ENCODE results near the gene GNMT.

DNA sequence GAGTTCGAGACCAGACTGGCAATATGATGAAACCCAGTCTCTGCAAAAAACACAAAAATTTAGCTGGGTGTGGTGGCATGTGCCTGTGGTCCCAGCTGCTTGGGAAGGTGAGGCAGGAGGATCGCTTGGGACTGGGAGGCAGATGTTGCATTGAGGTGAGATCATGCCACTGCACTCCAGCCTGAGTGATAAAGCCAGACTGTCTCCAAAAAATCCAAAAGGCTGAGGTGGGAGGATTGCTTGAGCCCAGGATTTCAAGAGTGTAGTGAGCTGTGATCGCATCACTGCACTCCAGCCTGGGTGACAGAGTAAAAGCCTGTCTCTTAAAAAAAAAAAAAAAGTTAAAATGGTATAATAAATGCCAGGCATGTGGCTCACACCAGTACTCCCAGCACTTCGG is 46.0 kb upstream of the GNMT start:
- TF ChIP-seq, protein P1, sequence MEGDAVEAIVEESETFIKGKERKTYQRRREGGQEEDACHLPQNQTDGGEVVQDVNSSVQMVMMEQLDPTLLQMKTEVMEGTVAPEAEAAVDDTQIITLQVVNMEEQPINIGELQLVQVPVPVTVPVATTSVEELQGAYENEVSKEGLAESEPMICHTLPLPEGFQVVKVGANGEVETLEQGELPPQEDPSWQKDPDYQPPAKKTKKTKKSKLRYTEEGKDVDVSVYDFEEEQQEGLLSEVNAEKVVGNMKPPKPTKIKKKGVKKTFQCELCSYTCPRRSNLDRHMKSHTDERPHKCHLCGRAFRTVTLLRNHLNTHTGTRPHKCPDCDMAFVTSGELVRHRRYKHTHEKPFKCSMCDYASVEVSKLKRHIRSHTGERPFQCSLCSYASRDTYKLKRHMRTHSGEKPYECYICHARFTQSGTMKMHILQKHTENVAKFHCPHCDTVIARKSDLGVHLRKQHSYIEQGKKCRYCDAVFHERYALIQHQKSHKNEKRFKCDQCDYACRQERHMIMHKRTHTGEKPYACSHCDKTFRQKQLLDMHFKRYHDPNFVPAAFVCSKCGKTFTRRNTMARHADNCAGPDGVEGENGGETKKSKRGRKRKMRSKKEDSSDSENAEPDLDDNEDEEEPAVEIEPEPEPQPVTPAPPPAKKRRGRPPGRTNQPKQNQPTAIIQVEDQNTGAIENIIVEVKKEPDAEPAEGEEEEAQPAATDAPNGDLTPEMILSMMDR (IDR thresholded peaks at IDR 0.05; ENCODE audit: poor library complexity, severe bottlenecking): no peak
- TF ChIP-seq SMC3 (conservative IDR thresholded peaks at IDR 0.05; ENCODE audit: poor library complexity) (no peak), MXI1 (conservative IDR thresholded peaks at IDR 0.05; ENCODE audit: poor library complexity, severe bottlenecking) (no peak), EP300 (conservative IDR thresholded peaks at IDR 0.05; ENCODE audit: poor library complexity, severe bottlenecking) (no peak), TAF1 (IDR thresholded peaks at IDR 0.05; ENCODE audit: low read depth) (no peak), RAD21 (conservative IDR thresholded peaks at IDR 0.05) (no peak)

Data from neural cell (in vitro differentiated cells).